HG03139 (cell line): ENCODE data around the gene SLC22A15.
"Not testable (repeated sequence)": the region's sequence is repeated elsewhere in the genome, so short reads cannot be mapped to it uniquely, and the experiment has no call there.

Experiments used
- ATAC-seq: cut with Tn5 transposase; IDR thresholded peaks from one replicate; pipeline ENCODE4 v1.9.1; 2021; ENCODE audit not compliant: unreplicated experiment

SLC22A15 gene

GRCh38 chr1:116031302-116031835, 55.1 kb downstream of the SLC22A15 start:
- no peak for ATAC-seq

GRCh38 chr1:116033322-116033721, 57.0 kb downstream of the SLC22A15 start:
- no peak for ATAC-seq

- no peak for ATAC-seq
Observed at GRCh38 chr1:116036255-116036654, 59.9 kb downstream of the SLC22A15 start.

- no peak for ATAC-seq
Observed at GRCh38 chr1:116038679-116039078, 62.4 kb downstream of the SLC22A15 start.

- ATAC-seq: no peak
Observed at GRCh38 chr1:116044071-116044470, 67.8 kb downstream of the SLC22A15 start.

GRCh38 chr1:116046933-116047332, 70.6 kb downstream of the SLC22A15 start:
- not testable (repeated sequence) for ATAC-seq

GRCh38 chr1:116051896-116052295, 75.6 kb downstream of the SLC22A15 start:
- not testable (repeated sequence) for ATAC-seq

GRCh38 chr1:116062201-116062600, 85.9 kb downstream of the SLC22A15 start:
- ATAC-seq: no peak

GRCh38 chr1:116064616-116065015, 88.3 kb downstream of the SLC22A15 start:
- no peak for ATAC-seq

- ATAC-seq: no peak
Observed at GRCh38 chr1:116066868-116067565, 90.7 kb downstream of the SLC22A15 start.

- no peak for ATAC-seq
Observed at GRCh38 chr1:116067566-116067890, 91.2 kb downstream of the SLC22A15 start.

- ATAC-seq: no peak
Observed at GRCh38 chr1:116075575-116075974, 99.3 kb downstream of the SLC22A15 start.

GRCh38 chr1:116075990-116076389, 99.7 kb downstream of the SLC22A15 start:
- no peak for ATAC-seq

- no peak for ATAC-seq
Observed at GRCh38 chr1:116076831-116077230, 100.5 kb downstream of the SLC22A15 start.

- ATAC-seq: no peak
Observed at GRCh38 chr1:116078699-116079223, 102.4 kb downstream of the SLC22A15 start.

- ATAC-seq: no peak
Observed at GRCh38 chr1:116087628-116088027, 111.3 kb downstream of the SLC22A15 start.

- ATAC-seq: no peak
Observed at GRCh38 chr1:116089870-116090269, 113.6 kb downstream of the SLC22A15 start.

GRCh38 chr1:116091083-116091482, 114.8 kb downstream of the SLC22A15 start:
- no peak for ATAC-seq

GRCh38 chr1:116092752-116093489, 116.6 kb downstream of the SLC22A15 start:
- no peak for ATAC-seq

GRCh38 chr1:116095027-116095426, 118.7 kb downstream of the SLC22A15 start:
- no peak for ATAC-seq

- no peak for ATAC-seq
Observed at GRCh38 chr1:116096013-116096618, 119.8 kb downstream of the SLC22A15 start.

- ATAC-seq: no peak
Observed at GRCh38 chr1:116097626-116098025, 121.3 kb downstream of the SLC22A15 start.
